Lower leg skin (tissue), 4 donors: ENCODE results near the gene LCMT1. TPM values are rescaled to one million over a fixed set of nuclear protein-coding genes. Genes with fewer than 3 reads are reported as not detected.
"Not testable (repeated sequence)": the region's sequence is repeated elsewhere in the genome, so short reads cannot be mapped to it uniquely, and the experiment has no call there.

ENCODE experiments used
- DNase-seq, 2 donors: peaks; one replicate each; pipeline ENCODE4 v3.0.0-alpha.2; 2019; ENCODE audit warnings: low spot score in 2 of 2
- H3K4me3 ChIP-seq: fragments of 200-600 bp; sonication (generic); 2 replicates; pipeline ENCODE4 v1.5.1; 2017; ENCODE audit warnings: mild to moderate bottlenecking, low read depth; ENCODE audit not compliant: poor library complexity, severe bottlenecking
- POLR2A ChIP-seq, 2 donors: fragments of 450-650 bp; IDR thresholded peaks; one replicate each; pipeline ENCODE4 v1.6.1; 2016 to 2017; ENCODE audit warnings: antibody characterized with exemption in 2 of 2, mild to moderate bottlenecking in 1 of 2, moderate library complexity in 1 of 2
- WGBS, 2 donors: methylation state at CpG; one replicate each; pipeline ENCODE4 v1.1.5; 2018; 5-methylcytosine and 5-hydroxymethylcytosine counted together
- intact Hi-C: fragments of 100-400 bp; cut with DNase I; formaldehyde crosslinking; loops from one replicate; pipeline ENCODE4 v1.15.0; 2023; ENCODE audit warnings: low total_unique reads
- total RNA-seq, 4 donors: library from RNA; depleted of rRNA; stranded (reverse); fragments of >200 nt; gene quantifications; one replicate each; pipeline ENCODE4 v1.1.0, GENCODE V29; 2016
- TF ChIP-seq, protein P1 (sequence below), 3 donors: fragments of 450-650 bp; IDR thresholded peaks; one replicate each; pipeline ENCODE4 v1.5.1; 2016; ENCODE audit warnings: antibody characterized with exemption in 3 of 3, mild to moderate bottlenecking in 3 of 3, moderate library complexity in 2 of 3

The LCMT1 gene
- total RNA-seq, 4 donors from 2014 or later, result 33.6 to 46.8 (median 38.2) TPM

DNA sequence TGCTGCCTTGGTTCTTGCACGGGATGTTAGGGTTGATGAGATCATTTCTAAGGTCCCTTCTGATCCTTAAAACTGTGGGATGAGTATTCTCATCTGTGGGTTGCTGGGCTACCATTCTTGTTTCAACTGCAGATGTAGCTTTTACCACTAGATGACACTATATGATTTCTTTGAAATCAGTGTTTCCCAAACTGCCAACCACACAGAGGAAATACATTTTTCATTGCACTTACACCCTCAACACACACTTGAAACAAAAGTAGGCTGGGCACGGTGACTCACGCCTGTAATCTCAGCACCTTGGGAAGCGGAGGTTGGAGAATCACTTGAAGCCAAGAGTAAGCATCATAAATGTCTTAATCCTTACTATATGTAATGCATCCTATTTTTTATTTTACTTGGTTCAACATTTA lies 15.3 kb downstream of the LCMT1 start:
- TF ChIP-seq POLR2A (IDR thresholded peaks at IDR 0.05), result no peak
- TF ChIP-seq, protein P1, sequence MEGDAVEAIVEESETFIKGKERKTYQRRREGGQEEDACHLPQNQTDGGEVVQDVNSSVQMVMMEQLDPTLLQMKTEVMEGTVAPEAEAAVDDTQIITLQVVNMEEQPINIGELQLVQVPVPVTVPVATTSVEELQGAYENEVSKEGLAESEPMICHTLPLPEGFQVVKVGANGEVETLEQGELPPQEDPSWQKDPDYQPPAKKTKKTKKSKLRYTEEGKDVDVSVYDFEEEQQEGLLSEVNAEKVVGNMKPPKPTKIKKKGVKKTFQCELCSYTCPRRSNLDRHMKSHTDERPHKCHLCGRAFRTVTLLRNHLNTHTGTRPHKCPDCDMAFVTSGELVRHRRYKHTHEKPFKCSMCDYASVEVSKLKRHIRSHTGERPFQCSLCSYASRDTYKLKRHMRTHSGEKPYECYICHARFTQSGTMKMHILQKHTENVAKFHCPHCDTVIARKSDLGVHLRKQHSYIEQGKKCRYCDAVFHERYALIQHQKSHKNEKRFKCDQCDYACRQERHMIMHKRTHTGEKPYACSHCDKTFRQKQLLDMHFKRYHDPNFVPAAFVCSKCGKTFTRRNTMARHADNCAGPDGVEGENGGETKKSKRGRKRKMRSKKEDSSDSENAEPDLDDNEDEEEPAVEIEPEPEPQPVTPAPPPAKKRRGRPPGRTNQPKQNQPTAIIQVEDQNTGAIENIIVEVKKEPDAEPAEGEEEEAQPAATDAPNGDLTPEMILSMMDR (IDR thresholded peaks at IDR 0.05), result no peak
- WGBS, 2 donors, result 35 to 50% methylated on average over 4 of the region's 4 CpGs
- H3K4me3 ChIP-seq, result no peak overlapping the region
- intact Hi-C loops, result loop anchor here (10.0 kb wide), 1 partner anchor 72 kb away; no protein-coding TSS in a partner anchor
- DNase-seq, result no peak

- H3K4me3 ChIP-seq, DNase-seq, intact Hi-C loops: not testable (repeated sequence)
- 92 to 95% methylated on average over 5 of the region's 5 CpGs for WGBS, 2 donors
Measured at GRCh38 chr16:25132751-25133150, 21.2 kb downstream of the LCMT1 start.

DNA sequence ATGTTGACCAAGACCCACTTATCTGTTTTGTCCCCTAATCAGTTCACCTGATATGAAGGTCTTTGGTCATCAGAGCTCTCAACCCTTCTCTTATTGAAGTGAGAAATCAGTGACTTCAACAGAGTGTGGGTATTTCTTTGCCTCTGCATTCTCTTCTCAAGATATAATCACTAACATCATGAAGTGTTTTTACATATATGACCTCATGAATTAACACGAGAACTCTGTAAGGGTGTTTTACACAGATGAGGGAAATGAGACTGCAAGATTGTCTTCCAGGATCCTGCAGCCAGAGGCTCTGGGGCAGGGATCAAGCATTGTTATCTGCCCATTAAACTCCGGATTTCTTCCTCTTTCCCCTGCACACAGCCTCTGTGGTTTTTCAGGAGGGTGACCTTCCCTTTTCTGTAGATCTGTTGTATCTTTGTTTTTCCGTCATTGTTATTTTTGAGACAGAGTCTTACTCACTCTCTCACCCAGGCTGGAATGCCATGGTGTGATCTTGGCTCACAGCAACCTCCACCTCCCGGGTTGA lies 22.7 kb downstream of the LCMT1 start:
- 86 to 93% methylated on average over 4 of the region's 4 CpGs for WGBS, 2 donors
- intact Hi-C loops, result no loop called here

GRCh38 chr16:25135254-25135878 lies 23.8 kb downstream of the LCMT1 start:
- 93 to 95% methylated on average over 4 of the region's 4 CpGs for WGBS, 2 donors

More for the DNA sequence above, 22.7 kb downstream of the LCMT1 start:
- TF ChIP-seq POLR2A (IDR thresholded peaks at IDR 0.05), result no peak
- TF ChIP-seq, protein P1 (IDR thresholded peaks at IDR 0.05), result no peak
- no peak overlapping the region for H3K4me3 ChIP-seq
- DNase-seq, result no peak

GRCh38 chr16:25138130-25138529 lies 26.6 kb downstream of the LCMT1 start:
- TF ChIP-seq, protein P1 (IDR thresholded peaks at IDR 0.05), result no peak
- TF ChIP-seq POLR2A (IDR thresholded peaks at IDR 0.05), result no peak

More at GRCh38 chr16:25135254-25135878, 23.8 kb downstream of the LCMT1 start:
- TF ChIP-seq, protein P1 (IDR thresholded peaks at IDR 0.05), result no peak
- TF ChIP-seq POLR2A (IDR thresholded peaks at IDR 0.05), result no peak
- intact Hi-C loops, result no loop called here
- no peak for DNase-seq
- no peak overlapping the region for H3K4me3 ChIP-seq

DNA sequence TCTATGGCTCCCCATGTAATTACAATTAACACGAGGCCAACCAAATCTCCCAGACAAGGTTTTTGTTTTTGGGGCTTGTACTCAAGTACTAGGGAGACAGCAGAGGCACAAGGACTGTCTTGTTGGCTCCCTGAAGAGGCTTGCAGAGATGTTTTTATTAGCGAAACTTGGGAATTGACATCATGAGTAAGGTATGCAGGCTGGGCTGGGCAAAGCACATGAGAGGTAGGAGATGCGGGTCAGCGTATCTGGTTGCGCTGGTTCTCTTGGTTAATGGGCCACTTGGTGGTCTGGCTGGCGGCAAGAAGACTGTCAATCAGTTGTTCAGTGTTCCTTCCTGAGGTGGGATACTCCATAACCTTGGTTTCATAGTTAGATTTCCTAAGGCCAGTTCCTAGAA lies 28.9 kb downstream of the LCMT1 start:
- no peak for TF ChIP-seq POLR2A (IDR thresholded peaks at IDR 0.05)
- TF ChIP-seq, protein P1 (IDR thresholded peaks at IDR 0.05), result no peak
- no peak for DNase-seq
- intact Hi-C loops, result no loop called here
- WGBS, 2 donors, result 89 to 90% methylated on average over 6 of the region's 6 CpGs
- H3K4me3 ChIP-seq, result no peak overlapping the region

More at GRCh38 chr16:25138130-25138529, 26.6 kb downstream of the LCMT1 start:
- intact Hi-C loops, result no loop called here
- no peak overlapping the region for H3K4me3 ChIP-seq
- DNase-seq, result no peak
- 90 to 91% methylated on average over 6 of the region's 6 CpGs for WGBS, 2 donors
